ENCODE results near the gene IKBKG.
"Not testable (repeated sequence)": the region's sequence is repeated elsewhere in the genome, so short reads cannot be mapped to it uniquely, and the experiment has no call there.

The IKBKG gene

DNA sequence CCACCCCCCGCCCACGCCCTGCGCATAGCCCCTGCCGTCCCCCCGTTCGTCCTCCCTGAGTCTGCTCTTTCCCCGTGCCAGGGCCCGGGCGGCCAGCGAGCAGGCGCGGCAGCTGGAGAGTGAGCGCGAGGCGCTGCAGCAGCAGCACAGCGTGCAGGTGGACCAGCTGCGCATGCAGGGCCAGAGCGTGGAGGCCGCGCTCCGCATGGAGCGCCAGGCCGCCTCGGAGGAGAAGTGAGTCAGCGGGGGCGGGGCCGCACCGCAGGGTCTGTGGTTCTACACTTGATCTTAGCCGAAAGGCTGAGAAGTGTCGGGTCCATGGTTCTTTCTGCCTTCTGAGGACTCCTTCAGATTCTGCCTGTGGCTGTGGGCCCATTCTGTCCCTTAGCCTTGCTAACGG lies 12.9 kb downstream of the IKBKG start:
- DNase-seq, result not testable (repeated sequence)

DNA sequence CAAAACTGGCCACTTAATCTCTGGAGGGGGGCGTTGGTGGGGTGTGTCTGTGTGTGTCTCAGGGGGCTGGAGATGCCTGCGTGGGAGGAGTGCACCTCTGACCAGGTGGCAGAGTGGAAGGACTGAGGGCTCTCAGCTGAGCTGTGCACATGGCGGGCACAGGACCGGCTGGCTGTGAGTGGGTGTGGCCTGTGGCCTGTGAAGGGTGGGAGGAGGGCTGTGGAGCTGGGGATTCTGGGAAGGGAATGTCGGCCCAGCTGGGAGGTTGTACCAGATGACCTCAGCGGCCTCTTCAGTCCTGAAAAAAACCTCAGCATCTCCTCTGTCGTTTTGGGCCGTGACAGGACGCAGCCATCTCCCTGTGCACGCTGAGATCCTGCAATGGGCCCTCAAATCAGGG lies 14.9 kb downstream of the IKBKG start:
- DNase-seq, result not testable (repeated sequence)

DNA sequence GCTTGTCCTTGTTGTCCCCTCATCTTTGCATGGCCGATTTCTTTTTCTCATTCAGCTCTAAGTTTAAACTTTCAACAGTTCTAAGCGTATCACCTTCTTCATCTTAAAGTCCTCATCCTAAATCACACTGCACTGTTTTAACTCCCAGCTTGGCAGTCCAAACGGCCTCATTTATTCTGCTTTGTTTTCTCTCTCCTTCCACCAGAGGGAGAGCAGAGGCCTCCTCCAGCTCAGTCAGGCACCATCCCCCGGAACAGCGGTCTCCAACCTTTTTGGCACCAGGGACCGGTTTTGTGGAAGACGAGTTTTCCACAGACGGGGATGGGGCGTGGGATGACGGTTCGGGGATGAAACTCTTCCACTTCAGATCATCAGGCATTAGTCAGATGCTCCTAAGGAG lies 22.9 kb downstream of the IKBKG start:
- DNase-seq, result not testable (repeated sequence)

DNA sequence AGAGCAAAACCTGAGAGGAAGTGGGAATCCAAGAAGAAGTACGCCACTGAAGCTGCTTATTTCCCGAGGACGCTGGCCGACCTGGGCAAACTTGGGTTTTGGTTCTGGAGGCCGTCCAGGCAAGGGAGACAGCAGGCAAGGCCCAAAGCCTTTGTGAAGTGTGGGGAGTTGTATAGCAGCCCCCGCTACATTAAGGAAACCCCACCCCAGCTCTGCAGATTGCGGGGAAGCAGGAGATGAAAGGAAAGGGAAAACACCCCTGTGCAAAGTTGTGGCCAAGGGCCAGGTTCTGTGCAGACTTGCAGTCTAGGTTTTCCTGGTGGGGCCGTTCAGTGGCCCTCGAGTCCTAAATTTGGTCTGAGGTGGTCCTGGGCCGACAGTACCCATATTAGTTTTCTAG lies 25.6 kb downstream of the IKBKG start:
- not testable (repeated sequence) for DNase-seq

DNA sequence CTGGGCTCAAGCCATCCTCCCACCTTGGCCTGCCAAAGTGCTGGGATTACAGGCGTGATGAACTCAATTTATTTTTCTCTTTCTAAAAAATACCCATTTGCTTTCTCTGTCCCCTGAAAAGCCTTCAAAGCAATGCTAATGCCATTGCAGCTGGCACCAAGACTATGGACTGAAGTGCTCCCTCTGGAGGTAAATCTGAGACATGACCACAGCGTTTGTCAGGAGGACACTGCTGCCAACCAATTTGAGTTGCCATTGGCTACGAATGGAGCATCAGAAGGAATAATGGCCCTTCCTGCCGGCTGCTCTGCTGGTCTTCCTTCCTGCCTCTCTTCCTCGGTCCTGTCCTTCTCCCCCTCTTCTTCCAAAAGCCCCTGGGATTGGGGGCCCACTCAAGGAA lies 27.7 kb downstream of the IKBKG start:
- DNase-seq, result not testable (repeated sequence)

DNA sequence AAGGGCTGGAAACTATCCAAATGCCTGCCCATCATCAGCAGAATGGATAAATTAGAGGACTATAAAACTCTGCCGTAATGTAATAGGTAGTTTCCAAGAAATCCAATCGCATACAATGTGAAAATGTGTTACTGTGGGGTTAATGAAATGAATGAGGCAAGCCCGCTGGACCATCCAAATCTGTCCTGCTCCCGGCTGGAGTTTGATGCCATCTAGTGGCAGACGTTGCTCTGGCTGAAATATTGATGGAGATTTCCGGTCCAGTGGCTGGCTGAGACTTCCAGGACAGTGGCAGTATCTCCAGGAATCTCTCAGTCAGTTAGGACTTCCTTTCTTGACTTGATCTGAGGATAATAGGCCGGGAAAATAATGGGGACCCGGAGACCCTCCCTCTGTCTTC lies 35.6 kb downstream of the IKBKG start:
- not testable (repeated sequence) for DNase-seq

DNA sequence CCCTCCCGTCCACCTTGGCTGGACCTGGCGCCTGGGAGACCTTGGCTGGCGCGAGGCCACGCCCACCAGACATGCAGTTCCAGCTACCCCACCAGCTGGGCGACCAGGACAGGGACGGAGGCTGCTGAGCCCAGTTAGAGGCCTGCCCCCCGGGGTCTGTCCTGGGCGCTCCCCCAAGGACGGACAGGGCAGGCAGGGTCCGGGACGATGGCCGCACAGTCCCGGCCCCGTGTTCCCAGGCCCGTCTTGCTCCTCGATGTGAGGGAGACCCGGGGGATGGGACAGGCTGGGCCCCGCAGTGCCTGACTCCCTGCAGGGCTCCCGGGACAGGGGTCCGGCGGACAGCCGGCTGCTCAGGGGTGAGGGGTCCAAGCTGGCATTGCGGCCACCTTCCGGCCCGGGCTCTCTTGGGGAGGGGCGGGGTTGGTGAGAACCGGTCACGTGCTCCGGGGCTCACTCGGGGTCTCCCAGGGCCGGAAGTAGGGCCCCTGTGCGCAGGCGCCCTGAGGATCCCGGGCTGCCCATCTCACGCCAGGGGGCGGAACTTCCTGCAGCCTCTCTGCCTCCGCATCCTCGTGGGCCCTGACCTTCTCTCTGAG lies 37.3 kb downstream of the IKBKG start, which contains the start of gene CTAG1A:
Gene CTAG1A (plus strand): TSS at position 549 of the 599 bp plus-strand sequence. CDS start 74 bp downstream, outside the sequence.
- DNase-seq, result not testable (repeated sequence)

DNA sequence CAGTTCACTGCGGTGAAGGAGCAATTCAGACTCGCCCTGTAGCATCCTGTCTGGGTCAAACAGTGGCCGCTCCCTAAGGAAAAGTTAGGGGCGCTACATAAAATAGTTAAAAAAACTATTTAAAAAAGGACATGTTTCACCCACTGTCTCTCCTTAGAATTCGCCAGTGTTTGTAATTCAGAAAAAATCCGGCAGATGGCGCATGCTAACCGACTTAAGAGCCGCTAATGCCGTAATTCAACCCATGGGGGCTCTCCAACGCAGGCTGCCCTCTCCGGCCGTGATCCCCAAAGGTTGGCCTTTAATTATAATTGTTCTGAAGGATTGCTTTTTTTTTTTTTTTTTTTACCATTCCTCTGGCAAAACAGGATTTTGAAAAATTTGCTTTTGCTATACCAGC lies 43.0 kb downstream of the IKBKG start:
- DNase-seq, result not testable (repeated sequence)

DNA sequence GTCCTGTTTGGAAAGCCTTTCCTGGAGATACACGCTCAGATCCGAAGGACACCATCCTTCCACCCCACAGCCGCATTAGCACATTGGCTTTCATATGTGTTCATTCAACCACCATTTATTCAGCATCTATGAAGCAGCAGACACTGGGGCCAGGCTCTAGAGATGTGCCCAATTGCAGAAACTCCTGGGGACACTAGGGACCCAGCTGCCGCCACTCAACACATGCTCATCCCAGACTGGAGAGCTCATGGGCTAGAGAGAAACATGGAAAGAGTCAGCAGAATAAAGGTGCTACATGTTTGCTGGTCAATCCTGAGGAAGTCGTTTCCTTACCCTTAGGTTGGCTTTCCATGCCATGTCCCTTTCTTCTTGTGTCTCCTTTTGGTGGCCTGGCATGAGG lies 45.1 kb downstream of the IKBKG start:
- DNase-seq, result no peak

DNA sequence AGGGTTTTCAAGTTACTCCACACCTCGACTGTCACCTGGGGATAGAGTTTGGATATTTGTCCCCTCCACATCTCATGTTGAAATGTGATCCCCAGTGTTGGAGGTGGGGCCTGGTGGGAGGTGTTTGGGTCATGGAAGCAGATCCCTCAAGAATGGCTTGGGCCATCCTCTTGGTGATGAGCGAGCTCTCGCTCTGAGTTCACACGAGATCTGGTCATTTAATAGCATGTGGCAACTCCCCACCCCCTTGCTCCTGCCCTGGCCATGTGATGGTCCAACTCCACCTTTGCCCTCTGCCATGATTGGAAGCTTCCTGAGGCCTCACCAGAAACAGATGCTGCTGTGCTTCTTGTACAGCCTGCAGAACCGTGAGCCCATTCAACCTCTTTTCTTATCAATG lies 45.8 kb downstream of the IKBKG start:
- DNase-seq, result no peak

DNA sequence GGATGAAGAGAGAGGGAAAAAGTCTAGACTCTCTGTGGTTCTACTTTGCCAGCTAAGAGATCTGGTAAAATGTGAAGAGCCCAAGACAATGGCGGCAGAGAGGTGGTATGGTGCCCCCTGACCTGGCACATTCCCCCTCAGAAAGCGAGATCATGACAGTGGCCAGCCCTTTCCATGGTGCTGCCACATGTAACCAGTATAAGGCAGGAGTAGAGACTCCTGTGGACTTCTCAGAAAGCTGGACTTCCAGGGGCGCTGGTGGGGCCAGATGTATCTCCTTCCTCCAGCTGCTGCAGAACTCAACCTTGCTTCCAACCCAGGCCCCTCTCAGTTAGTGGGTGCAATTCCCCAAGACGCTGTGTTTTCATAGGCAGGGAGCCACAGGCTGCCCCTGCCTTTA lies 47.1 kb downstream of the IKBKG start:
- DNase-seq, result no peak

DNA sequence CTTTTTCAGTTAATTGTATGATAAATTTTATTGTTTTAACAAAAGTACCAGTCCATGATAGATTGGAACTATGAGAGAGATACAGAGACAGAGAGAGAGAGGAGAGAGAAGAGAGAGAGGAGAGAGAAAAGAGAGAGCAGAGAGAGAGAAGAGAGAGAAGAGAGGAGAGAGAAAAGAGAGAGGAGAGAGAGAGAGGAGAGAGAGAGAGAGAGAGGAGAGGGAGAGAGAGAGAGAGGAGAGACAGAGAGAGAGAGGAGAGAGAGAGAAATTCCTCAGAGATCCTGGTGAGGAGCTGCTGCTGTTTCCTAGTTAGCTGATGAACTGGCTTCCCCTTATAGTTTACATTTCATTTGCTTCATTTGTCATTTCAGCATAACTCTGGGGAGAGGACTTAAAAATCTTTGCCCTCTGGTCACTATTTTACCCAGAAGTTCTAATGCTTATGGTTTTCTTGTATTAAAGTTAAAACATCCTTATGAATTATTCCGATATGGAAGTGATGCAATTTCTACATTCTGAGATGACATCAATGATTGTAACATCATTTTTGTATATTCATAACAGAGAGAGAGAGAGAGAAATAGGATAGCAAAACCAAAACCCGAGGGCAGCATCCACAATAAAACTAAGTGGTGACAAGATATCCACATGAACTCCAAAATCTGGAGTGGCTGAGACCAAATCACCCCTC lies 48.3 kb downstream of the IKBKG start:
- DNase-seq, result no peak

DNA sequence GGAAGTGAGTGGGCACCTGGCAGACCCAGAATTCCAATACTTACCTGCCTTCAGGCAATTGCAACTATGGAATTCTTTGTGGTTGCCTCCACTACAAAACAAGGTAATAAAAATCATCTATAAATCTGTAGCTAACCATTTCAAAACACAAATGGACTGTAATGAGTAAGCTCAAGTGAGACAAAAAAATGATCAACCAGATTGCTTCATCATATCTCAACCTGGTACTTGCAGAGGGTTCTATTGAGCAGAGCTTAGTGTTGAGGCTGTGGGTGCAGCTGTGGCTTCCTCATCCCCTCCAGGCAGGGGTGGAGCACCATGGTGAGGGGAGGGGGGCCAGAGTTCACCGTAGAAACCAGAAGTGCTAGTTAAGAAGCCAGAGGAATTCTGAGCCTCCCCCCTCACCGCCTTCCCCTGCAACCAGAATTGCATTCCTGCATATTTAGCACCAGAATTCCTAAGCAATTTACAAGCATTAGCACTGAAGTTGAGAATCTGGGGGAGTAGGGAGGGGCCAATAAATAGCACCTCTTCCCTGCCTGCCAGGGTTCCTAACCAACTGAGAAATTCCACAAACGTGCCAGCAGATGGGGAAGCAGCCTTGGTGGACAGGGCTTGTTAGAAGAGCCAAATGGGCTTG lies 49.0 kb downstream of the IKBKG start:
- DNase-seq, result no peak

DNA sequence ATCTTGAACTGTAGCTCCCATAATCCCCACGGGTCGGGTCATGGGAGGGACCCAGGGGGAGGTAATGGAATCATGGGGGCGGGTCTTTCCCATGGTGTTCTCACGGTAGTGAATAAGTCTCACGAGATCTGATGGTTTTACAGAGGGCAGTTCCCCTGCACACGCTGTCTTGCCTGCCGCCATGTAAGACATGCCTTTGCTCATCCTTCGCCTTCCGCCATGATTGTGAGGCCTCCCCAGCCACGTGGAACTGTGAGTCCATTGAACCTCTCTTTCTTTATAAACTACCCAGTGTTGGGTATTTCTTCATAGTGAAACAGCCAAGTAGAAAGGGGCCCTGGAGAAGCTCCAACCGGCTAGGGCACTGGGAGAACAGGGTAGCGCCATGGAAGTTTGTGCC lies 49.8 kb downstream of the IKBKG start:
- no peak for DNase-seq

DNA sequence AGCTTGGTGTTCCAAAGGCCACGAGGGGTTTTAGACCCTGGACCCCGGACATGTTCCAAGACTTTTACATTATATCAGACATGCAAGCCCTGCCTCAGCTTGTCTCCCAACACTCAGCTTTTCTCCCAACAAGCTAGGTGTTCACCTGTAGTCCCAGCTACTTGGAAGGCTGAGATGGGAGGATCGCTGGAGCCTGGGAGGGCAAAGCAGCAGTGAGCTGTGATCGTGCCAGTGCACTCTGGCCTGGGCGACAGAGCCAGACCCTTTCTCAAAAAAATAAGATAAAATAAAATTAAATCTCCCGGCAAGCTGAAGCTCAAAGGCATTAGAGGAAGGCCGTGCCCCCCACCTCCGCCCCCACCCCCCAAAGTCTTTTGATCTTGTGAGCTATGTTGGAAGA lies 51.2 kb downstream of the IKBKG start:
- no peak for DNase-seq

DNA sequence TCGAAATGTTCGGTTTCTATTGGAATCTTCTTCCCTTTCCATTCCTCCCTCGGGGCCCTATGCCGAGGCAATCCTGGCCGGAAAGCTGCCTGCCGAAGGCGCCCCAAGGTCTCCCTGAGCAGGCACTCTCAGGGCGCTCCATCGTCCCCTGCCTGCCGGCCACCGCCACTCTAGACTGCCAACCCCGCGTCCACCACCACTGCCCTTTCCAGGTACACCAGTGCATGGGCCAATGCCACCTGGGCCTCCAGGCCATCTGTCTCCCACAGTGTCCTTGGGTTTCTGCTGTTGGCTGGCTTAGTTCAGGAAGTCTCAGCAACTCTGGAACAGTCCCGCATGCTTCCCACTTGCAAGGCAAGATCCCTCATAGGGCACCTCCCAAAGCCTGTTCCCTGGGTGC lies 52.1 kb downstream of the IKBKG start:
- DNase-seq, result no peak

DNA sequence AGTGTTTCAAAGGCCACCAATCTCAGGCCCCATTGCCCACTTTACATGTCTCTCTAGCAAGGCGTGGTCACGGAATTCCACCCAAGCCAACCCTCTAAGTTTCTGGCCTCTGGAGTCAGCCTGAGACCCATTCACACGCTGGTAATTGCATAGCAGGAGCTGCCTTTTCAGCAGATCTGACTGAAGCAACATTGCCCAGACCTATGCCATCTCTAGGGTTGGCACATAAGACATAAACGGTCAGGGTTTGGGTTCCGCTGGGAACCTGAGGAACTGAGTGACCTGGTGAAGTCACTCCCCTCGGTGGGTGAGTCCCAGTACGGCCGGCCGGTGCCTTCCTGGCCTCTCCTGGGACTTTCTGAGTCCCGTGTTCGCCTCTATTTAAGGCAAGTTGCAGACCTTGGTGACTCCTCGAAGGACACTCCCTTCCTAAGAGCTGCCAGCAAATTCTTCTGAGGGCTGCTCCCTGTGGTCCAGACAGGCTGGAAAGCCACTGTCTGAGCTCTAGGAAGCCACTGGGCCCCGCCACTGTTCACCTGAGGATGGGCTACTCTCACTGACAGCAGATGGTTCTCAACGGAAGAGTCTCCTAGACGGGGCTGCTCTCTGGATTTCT lies 53.4 kb downstream of the IKBKG start:
- DNase-seq, result no peak

DNA sequence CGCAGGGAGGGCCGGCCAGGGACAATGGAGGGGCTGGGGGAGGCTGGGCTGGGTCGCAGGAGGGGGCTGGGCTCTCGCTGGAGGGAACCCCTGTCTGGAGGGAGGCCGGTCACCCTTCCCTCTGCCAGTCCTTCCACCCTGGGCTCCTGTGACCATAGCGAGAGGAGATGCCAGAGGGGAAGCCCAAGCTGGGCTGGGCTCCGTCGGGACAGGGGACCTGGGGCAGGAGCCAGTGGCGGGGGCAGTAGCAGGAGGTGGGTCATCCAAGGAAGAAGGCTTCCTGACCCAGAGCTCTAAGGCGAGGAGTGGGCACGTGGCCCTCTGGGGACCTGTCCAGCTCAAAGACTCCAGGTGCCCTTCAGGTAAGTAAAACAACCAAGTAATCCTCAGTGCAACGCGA lies 54.8 kb downstream of the IKBKG start:
- DNase-seq, result no peak

DNA sequence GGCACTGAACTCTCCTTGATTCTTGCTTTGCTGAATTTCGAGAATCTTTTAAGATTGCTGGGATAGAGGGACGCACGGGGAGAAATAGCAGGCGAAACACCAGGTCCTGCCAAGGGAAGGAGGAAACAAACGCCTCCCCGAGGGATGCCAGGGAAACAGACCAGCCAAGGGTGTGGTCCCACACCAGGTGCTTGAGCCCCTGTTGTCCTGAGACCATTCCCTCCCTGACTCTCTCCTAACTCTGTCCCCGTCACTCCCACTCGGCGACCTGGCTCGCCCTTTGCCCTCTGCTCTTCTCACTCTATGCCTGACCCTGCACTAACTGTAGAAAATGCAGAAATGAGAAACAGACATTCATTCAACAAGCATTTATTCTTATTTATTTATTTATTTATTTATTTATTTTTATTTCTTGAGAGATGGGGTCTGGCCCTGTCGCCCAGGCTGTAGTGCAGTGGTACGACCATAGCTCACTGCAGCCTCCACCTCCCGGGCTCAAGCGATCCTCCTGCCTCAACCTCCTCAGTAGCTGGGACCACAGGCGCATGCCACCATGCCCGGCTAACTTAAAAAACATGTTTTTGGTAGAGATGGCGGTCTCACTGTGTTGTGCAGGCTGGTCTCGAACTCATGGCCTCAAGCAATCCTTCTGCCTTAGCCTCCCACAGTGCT lies 55.5 kb downstream of the IKBKG start:
- no peak for DNase-seq

DNA sequence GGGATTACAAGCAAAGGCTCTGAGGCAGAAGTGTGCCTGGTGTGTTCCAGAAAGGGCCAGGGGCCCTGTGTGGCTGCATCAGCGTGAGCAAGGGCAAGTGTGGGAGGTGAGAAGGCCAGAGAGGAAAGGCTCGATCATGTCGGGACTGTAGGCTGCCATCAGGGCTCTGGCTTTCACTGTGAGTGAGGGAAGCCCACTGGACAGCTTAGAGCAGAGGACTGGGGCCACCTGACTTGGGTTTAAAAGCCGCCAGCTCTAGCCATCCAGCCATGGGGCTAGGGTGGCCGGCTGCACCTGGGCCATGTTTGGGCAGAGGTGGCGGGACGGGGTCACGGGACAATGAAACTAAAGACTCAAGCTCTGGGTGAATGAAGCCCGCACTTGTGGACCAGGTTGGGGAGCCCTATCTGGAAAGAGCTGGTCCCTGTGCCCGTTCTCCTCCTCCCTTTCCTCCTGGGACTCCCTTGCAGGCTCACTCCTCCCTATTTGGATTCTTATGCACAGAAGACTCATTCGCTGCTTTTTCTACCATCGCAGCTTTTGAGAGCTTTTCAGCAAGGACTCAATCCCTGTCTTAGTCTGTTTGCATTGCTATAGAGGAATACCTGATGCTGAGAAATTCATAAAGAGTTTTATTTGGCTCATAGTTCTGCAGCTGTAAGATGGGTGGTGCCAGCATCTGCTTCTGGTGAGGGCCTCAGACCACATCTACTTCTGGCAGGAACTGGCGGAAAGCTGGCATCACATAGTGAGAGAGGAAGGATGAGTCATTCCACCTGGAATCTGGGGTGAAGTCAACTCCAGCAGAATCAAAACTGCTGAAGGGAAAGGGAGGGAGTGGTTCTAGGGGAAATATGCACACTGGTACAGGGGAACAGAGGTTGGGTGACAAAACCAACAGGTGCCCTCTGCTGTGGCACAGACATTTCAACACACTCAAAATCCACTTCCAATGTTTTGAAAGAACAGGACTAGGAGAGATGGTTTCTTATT lies 56.3 kb downstream of the IKBKG start:
- DNase-seq, result no peak

DNA sequence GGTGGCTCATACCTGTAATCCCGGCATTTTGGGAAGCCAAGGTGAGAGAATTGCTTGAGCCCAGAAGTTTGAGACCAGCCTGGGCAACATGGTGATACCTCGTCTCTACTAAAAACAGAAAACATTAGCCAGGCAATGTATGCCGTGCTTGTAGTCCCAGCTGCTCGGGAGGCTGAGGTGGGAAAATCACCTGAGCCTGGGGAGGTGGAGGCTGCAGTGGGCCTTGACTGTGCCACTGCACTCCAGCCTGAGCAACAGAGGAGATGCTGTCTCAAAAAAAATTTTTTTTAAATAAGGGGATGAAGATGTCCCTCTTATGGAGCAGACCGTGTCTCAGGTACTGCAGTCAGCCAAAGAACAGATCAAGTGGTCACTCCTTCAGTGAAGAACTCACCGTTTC lies 58.1 kb downstream of the IKBKG start:
- no peak for DNase-seq

DNA sequence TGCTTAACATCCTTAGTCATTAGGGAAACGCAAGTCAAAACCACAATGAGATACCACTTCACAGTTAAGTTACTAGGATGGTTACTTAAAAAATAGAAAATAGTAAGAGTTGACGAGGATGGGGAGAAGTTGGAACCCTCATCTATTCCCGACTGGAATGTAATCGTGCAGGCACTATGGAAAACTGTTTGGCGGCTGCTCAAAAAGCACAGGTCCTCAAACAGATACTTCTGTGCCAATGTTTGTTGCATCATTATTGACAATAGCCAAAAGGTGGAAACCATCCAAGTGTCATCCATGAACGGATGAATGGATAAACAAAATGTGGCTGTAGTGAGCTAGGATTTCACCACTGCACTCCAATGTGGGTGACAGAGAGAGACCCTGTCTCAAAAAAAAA lies 60.0 kb downstream of the IKBKG start:
- DNase-seq, result no peak

Data from activated T-cell treated with anti-CD3 and anti-CD28 coated beads, Interleukin-2, amount 50 U/mL, for 1 hour (primary cell).